Stimulated activated CD4-positive, alpha-beta T cell treated with anti-CD3 and anti-CD28 coated beads, Interleukin-4, amount 100 ng/mL, for 1 hour (primary cell): Measurements from ENCODE around the gene SGIP1.
"Not testable (repeated sequence)": the region's sequence is repeated elsewhere in the genome, so short reads cannot be mapped to it uniquely, and the experiment has no call there.

ENCODE experiments used
- DNase-seq: peaks from one replicate; pipeline ENCODE4 v3.0.0-alpha.2; 2020

Gene SGIP1

DNA sequence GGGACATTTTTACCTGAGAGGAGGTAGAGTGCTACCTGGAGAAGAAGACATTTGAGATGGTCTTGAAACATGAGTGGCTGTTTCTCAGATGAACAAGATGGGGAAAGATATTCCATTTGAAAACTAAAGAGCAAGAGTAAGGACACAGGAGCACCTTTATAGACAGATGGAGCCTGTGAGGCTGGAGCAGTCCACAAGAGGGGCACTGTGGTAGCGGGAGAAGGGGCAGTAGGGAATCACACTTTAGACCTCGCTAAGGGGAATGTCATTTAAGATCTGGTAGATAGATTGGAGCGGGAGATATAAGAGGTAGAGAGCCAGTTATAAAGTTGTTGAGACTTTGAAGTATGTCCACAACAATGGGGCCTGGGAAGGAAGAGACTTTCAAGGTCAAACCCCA, 241.7 kb downstream of the SGIP1 start:
- DNase-seq: no peak

DNA sequence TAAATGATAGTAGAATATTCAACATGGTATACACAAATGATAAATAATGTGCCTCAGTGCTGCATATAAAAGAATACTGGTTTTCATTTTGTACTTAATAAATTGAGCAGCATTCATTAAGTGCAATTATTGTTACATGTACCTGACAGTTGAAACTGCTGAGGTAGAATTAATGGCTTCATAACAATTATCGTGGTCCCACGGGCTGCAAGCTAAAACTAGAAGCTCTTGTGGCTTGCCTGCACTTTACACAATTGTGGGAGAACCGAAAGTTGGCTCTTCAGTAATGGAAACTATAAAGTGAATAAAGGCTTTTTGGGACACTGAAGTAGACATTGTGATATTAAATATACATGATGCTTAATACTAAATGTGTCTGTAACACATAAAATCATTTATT, 243.9 kb downstream of the SGIP1 start:
- no peak for DNase-seq

DNA sequence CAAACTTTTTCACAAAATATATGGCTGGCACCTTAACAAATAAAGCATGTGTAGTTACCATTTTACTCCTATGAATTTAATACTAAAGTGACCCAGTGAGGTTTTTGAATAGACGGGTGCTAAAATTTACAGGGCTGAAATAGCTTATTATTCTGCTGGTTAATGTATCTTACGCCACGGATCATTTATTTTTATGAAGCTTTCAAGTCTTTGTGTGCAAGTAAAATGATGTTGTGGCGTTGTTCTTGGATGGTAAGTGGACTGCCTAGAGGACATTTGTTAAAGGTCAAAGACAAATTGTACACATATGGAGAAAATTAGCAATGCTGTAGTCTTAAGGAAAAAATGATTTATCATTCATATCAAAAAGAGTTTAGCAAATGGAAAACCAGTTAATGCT, 244.3 kb downstream of the SGIP1 start:
- no peak for DNase-seq

DNA sequence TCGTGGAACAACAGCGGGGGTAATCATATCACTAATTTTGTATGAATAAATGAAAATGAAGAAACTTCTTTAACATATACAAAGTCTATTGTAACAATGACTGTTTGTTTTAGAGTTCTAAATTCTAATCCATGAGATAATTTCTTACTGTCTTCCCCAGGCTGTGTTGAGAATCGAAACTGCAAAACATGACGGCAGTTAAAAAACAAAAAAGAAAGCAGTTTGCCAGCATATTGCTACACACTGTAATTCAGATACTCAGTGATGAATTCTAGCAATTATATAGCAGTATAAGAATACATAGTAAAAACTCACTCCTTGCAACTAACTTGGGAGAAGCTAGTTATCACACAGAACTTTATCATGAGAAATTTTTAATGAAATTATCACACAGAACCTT, 245.0 kb downstream of the SGIP1 start:
- DNase-seq: no peak

DNA sequence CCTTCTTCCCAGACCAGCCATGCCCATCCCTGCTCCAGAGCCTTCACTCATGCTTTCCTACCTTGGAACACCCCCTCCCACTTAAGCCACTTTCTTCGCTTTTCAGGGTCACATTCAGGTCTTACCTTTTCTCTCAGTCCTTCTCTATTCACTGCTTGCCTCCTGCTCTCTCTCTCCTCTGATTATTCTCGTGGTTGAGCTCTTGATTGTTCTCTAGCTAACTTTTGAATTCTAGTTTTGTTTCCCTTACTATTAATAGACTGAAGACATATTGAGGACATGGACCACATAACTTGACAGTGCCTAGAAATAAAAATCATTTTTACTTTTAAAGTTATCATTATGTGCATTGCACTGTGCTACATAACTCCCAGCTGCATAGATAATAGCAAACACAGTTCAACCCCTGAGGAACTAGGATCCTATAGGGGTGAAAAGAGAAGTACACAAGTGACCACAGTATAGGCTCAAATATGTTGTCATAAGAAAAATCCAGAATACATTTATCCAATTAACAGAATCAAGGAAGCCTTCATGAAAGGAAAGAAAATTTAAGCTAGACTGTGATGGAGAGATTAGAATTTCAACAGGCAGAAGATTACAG, 245.6 kb downstream of the SGIP1 start:
- no peak for DNase-seq

DNA sequence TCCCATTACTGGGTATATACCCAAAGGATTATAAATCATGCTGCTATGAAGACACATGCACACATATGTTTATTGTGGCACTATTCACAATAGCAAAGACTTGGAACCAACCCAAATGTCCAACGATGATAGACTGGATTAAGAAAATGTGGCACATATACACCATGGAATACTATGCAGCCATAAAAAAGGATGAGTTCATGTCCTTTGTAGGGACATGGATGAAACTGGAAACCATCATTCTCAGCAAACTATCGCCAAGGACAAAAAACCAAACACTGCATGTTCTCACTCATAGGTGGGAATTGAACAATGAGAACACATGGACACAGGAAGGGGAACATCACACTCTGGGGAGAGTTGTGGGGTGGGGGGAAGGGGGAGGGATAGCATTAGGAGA, 251.8 kb downstream of the SGIP1 start:
- DNase-seq: not testable (repeated sequence)

DNA sequence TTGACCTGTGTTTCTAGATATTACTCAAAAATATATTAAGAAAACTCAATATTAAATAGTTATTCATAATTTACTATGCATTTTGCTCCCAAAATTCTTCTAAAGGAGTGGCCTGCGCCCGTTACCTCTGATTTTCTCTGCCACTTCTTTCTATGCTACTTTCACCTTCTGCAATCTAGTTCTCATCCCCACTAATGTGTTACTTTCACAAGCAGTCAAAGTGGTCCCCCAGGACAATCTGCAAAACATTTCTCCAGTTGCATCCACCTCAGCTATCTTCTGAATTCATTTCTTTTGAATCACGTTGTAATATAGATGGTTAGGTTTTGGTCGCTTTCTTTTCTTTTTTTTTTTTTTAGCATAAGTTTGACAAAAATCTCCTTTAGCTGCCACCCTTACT, 253.7 kb downstream of the SGIP1 start:
- no peak for DNase-seq

DNA sequence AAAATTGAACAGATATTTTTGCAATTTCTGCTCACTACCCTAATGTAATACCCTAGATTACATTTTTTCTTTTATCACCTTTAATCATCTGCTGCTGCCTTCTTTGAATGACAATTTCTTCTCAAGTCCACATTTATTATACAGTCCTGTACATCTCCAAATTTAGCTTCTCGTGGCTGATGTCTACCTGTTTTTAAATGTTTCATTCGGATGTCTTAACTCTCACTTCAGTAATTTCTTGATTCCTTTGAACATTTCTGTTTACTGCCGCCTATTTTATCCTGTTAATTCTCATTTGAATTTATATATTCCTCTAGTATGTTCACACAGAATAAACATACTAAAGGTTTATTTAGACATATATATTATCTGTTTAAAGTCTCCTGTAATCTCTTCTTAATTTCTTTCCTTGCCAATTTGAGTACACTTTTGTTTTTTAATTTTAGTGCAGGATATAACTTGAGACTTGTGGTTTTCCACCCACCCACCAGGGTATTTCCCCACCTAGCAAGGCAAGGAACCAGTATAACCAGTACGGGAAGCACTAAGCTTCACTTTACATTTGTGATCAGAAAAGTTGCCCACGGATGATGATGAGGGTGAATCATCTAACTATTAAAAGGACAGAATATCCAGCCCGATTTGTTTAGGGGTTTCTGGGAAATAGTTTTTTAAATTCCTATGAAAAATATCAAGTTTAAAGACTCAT, 254.4 kb downstream of the SGIP1 start:
- peak; percentile 53 for DNase-seq

DNA sequence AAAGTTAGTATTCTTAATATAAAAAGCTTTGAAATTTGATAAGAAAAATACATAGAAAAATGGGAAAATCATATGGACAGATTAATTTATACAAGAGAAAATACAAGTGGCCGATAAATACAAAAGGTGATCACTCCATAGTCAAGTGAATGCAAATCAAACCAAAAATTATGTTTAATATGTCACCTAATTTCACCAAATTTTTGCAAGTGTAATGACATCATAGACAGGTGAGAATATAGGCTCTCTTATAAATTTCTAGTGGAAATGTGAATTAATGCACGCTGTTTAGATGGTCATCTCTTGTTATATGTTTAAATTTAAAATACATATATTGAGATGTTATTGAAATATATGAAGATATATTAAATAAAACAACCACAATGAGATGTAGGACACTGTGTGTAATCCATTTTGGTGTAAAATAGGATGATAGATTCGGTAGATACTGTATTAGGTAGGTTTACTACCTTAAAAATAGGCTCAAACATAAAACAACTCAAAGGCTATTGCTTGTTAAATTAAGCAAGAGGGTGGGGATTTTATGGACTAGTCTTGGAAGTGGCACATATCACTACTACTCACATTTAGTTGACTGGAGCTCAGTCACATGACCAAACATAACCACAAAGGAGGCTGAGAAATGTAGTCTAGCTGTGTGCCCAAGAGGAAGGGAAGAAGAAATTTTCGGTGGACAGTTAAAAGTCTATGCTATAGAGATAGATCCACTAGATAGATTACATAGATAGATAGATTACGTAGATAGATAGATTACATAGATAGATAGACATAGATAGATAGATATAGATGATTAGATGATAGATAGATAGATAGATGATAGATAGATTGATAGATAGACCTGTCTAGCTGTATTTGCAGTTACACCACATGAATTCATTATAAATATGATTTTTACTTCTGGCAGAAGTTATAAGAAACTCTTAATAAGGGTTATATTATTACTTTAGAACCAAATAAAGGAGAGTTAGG, 258.0 kb downstream of the SGIP1 start:
- DNase-seq: no peak

DNA sequence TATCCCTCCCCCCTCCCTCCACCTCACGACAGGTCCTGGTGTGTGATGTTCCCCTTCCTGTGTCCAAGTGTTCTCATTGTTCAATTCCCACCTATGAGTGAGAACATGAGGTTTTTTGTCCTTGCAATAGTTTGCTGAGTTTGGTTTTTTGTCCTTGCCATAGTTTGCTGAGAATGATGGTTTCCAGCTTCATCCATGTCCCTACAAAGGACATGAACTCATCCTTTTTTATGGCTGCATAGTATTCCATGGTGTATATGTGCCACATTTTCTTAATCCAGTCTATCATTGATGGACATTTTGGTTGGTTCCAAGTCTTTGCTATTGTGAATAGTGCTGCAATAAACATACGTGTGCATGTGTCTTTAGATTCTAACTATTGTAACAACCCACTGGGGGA, 261.9 kb downstream of the SGIP1 start:
- not testable (repeated sequence) for DNase-seq
